ENCODE data around the gene ENAM. TPM values are rescaled to one million over a fixed set of nuclear protein-coding genes. Genes with fewer than 3 reads are reported as not detected.
"Not testable (repeated sequence)": the region's sequence is repeated elsewhere in the genome, so short reads cannot be mapped to it uniquely, and the experiment has no call there.

ENAM gene
- total RNA-seq, 1 experiment from 2014 or later = not detected

- no peak for DNase-seq (ENCODE audit: extremely low read depth, low read depth)
These were observed 48.1 kb downstream of the ENAM start for GRCh38 chr4:70676554-70677090.

GRCh38 chr4:70678383-70678999, 49.9 kb downstream of the ENAM start:
- no peak for DNase-seq (ENCODE audit: extremely low read depth, low read depth)

DNA sequence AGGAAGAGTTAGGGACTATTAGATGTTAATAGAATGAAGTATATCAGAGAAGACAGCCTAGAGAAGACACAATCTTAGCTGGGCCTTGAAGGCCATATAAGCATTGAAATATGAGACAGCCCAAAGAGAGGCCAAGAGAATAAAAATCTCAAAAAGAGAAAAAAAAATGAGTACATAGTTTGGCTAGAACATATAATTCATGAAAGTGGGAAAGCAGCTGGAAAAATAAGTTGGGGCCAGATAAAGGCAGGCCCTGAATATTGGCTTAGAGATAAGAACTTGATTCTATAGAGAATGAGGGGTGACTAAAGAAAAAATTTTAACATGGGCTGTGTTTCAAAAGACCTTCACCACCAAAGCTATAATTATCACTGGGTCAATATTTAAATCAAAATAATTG, 52.4 kb downstream of the ENAM start:
- DNase-seq (ENCODE audit: extremely low read depth, low read depth) = no peak

DNA sequence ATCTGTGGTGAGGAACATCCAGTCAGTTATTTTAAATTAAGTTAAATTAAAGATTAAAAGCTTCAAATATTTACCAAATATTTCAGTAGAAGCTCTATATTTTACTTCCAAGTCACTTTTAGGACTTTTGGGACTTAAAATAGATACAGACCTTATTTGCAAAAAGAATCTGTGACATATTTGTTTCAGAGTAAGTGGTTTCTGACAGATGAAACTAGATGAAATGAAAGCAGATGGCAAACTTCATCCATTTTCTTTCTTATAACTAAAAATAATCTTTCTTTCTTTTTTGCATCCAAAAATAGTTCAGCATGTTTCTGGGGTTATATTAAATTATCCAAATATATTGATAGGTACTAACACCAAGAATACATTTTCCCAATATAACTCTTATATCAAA, 53.2 kb downstream of the ENAM start:
- no peak for DNase-seq (ENCODE audit: extremely low read depth, low read depth)

DNA sequence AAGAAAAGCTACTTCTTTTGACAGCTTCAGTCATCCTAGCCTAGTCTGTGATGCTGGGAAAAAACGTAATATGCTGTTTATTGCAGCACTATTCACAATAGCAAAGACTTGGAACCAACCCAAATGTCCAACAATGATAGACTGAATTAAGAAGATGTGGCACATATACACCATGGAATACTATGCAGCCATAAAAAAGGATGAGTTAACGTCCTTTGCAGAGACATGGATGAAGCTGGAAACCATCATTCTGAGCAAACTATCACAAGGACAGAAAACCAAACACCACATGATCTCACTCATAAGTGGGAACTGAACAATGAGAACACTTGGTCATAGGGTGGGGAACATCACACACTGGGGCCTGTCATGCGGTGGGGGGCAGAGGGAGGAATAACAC, 53.6 kb downstream of the ENAM start:
- DNase-seq (ENCODE audit: extremely low read depth, low read depth) = not testable (repeated sequence)

DNA sequence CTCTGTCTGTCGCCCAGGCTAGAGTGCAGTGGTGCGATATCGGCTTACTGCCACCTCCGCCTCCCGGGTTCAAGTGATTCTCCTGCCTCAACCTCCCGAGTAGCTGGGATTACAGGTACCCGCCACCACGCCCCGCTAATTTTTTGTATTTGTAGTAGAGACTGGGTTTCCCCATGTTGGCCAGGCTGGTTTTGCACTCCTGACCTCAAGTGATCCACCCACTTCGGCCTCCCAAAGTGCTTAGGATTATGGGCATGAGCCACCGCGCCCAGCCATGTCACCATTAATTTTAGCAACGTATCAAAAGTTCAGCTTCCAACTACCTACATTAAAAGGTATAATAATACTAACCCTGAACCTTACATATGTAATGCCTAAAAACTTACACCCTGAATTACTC, 58.8 kb downstream of the ENAM start:
- no peak for DNase-seq (ENCODE audit: extremely low read depth, low read depth)

DNA sequence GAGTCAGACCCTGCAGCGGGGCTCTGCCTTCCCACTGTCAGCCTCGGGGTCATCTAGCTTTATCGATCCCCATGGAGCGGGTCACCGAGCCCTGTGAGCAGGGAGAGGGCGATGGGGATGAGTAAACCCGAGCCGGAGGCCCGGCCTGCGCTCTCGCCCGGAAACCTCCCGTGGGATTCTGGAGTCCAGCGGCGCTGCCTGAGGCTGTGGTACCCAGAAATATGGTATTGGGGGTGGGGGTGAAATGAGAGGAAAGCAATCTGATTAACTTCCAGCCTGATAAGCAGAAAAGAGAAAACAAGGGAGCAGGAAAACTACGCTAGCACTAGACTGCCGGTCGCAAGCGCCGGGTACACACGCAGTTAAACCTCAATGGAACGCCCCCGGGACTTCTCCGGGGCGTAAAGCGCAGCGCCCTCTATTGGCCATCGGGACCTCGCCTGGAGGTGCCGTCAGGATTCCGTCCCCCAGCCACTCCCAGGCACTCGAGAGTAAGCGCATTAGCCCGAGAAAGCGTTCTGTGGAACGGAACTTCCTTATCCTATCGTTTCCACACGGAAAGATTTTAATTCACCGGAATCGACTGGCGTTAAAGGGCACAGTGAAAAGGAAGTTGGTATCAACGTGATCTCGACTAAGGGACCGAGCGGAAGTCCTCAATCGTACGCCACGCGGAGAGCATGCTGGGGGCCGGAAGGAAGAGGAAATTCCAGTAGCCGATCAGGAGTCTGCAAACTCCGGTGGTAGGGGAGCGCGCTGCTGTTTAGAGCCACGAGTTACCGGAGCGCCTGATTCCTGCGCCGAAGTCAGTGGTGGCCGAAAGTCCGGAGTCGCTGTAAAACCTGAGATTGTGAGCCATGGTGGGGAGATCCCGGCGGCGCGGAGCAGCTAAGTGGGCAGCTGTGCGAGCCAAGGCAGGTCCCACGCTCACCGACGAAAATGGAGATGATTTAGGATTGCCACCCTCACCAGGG, 59.6 kb downstream of the ENAM start, which contains the start of gene UTP3:
UTP3 (plus strand) TSS at position 712 of the 974 bp plus-strand sequence; CDS start at position 858, 146 bp downstream.
- DNase-seq (ENCODE audit: extremely low read depth, low read depth) = peak; percentile 96

GRCh38 chr4:70688795-70689231, 60.3 kb downstream of the ENAM start:
- no peak for DNase-seq (ENCODE audit: extremely low read depth, low read depth)

GRCh38 chr4:70691661-70692060, 63.1 kb downstream of the ENAM start:
- no peak for DNase-seq (ENCODE audit: extremely low read depth, low read depth)

GRCh38 chr4:70694633-70695032, 66.1 kb downstream of the ENAM start:
- not testable (repeated sequence) for DNase-seq (ENCODE audit: extremely low read depth, low read depth)

Other genes with a start within 250 kb of the ENAM start
- not detected in 2 replicates for gene SMR3B, start 245.6 kb upstream of the ENAM start, total RNA-seq (2014; rRNA removed; shearing (Covaris generic))
- not detected in 2 replicates for gene OPRPN, start 230.8 kb upstream of the ENAM start, total RNA-seq (2014; rRNA removed; shearing (Covaris generic))
- not detected in 2 replicates for gene MUC7, start 156.5 kb upstream of the ENAM start, total RNA-seq (2014; rRNA removed; shearing (Covaris generic))
- gene AMTN, start 110.2 kb upstream of the ENAM start, total RNA-seq (2014; rRNA removed; shearing (Covaris generic)) = not detected in 2 replicates
- not detected in 2 replicates for gene AMBN, start 36.5 kb upstream of the ENAM start, total RNA-seq (2014; rRNA removed; shearing (Covaris generic))
- gene JCHAIN, start 37.8 kb downstream of the ENAM start, total RNA-seq (2014; rRNA removed; shearing (Covaris generic)) = not detected in 2 replicates
- 13.3 and 14.8 TPM in 2 replicates for gene UTP3, start 59.8 kb downstream of the ENAM start, total RNA-seq (2014; rRNA removed; shearing (Covaris generic))
- gene RUFY3, start 93.2 kb downstream of the ENAM start, total RNA-seq (2014; rRNA removed; shearing (Covaris generic)) = 15.9 and 23.5 TPM in 2 replicates
- gene GRSF1, start 211.1 kb downstream of the ENAM start, total RNA-seq (2014; rRNA removed; shearing (Covaris generic)) = 90.0 and 101 TPM in 2 replicates

Measured in NCI-H460 (cell line).